NCI-H2107 (cell line): ENCODE data around the gene LMF1.
"Not testable (repeated sequence)": the region's sequence is repeated elsewhere in the genome, so short reads cannot be mapped to it uniquely, and the experiment has no call there.

Source experiments
- DNase-seq: peaks from one replicate; lab custom pipeline; 2025; lab: John Stamatoyannopoulos, UW

LMF1 gene

GRCh38 chr16:948767-949166 is 22.0 kb downstream of the LMF1 start:
- not testable (repeated sequence) for DNase-seq

GRCh38 chr16:947922-948303 is 22.9 kb downstream of the LMF1 start:
- not testable (repeated sequence) for DNase-seq

DNA sequence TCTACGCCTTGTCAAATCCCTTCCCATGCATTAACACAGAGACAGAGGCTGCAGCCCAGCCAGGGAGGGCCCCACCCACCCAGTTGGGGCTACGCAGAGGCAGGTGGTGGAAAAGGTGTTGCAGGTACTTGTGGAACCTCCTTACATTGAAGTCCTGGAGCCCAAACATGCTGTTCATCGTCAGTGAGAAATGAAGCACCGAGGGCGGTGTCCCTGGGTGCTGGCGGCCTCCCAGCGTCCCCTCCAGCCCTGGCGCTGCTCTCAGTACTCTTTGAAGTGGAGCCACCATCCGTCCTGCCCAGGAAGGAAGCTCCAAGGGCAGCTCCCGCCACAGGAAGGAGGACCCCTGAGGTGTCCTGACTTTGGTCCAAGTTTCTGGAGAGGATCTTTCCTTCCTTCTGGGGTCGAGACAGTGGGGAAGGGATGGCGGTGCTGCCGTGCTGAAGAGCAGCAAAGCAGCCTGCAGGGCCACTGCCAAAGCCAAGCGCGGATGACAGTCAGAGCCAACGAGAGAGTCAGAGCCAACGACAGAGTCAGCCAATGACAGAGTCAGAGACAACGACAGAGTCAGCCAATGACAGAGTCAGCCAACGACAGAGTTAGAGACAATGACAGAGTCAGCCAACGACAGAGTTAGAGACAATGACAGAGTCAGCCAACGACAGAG is 23.4 kb downstream of the LMF1 start:
- no peak for DNase-seq

GRCh38 chr16:946048-946395 is 24.8 kb downstream of the LMF1 start:
- no peak for DNase-seq

DNA sequence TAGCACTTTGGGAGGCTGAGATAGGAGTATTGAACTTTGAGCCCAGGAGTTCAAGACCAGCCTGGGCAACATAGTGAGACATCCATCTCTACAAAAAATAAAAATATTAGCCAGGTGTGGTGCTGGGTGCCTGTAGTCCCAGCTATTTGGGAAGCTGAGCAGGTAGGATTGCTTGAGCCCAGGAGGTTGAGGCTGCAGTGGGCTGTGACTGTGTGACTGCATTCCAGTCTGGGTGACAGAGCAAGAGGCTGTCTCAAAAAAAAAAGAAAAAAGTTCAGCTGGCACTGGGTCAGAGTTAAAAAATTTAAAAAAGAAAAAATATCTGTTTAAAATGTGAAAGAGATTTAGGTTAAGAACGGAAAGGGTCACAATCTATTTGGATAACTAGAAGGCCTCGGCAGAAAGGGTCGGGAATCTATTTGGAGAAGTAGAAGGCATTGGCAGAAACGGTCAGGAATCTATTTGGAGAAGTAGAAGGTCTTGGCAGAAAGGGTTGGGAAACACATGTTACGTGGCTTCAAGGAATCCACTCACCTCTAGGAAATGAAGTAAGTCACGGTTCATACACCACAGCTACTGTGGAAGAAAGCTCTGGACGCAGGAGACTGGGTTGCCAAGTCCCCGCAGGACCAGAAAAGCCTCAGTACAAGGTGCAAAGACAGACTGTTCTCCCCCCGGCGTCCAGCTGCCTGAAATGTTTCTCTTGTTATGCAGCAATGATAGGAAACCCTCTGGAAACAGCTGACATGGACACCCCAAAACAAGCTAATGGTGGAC is 25.3 kb downstream of the LMF1 start:
- DNase-seq, result no peak

DNA sequence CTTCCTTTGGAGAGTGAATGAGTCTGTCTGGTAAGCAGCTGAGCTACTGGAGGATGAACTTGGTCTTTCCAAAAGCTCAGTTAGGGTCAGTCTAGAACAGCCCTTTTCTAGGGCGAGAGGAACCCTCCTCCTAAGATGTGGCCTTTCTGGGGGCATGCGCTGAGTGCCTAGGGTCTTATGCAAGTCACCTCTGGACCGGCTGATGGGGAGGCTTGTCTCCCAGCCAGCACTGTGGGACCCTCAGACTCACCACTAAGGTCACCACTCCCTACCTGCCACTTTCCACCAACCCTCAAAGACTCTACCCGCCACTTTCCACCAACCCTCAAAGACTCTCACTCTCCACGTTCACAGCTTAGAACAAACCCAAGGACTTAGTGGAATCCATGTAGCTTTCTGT is 26.8 kb downstream of the LMF1 start:
- no peak for DNase-seq

- no peak for DNase-seq
These were observed 28.2 kb downstream of the LMF1 start for GRCh38 chr16:942436-943060.

DNA sequence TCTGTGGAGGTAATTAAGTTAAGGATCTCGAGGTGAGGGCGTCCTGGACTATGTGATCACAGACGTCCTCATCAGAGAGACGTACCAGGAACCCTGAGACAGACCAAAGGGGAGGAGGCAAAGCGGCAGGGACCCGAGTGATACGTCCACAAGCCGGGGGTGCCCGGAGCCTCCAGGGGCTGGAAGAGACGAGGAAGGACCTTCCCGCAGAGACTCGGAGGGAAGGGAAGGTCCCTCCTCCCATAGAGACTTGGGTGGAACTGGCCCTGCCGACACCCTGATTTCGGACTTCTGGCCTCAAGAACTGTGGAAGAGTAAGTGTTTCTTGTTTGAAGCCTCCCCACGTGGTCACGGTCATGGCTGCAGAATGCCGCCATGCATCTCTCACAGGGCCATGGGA is 30.8 kb downstream of the LMF1 start:
- DNase-seq, result no peak

DNA sequence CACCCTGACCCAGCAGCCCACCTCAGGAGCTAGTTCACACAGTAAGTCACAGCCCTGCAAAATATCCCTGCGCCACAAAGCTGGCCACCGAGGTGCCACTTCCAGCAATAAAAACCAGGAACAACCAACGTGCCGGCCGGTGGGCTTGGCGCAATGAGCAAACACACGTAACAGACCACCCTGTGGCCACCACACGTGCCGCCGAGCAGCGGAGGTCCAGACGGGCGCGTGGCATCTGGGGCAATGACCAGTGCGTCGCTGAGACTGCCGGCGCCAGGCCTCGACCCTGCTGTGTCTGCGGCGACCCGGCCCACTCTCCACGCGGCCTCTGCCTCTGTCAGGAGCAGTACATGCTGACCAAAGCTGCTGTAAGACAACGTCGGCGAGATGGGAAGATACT is 31.5 kb downstream of the LMF1 start:
- no peak for DNase-seq

GRCh38 chr16:938752-939151 is 32.0 kb downstream of the LMF1 start:
- no peak for DNase-seq

DNA sequence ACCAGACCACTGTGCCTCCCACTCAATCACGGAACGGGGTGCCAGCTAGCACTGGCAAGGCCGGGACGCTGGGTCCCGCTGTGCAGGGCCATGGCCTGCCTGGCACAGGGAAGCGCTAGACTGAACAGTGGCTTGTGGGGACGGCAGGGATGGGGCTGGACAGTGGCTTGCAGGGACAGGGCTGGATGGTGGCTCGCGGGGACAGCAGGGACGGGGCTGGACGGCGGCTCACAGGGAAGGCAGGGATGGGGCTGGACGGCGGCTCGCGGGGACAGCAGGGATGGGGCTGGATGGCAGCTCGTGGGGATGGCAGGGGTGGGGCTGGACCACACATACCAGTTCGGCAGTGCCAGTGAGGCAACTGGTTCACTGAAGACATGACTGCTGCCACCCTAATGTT is 32.6 kb downstream of the LMF1 start:
- no peak for DNase-seq

DNA sequence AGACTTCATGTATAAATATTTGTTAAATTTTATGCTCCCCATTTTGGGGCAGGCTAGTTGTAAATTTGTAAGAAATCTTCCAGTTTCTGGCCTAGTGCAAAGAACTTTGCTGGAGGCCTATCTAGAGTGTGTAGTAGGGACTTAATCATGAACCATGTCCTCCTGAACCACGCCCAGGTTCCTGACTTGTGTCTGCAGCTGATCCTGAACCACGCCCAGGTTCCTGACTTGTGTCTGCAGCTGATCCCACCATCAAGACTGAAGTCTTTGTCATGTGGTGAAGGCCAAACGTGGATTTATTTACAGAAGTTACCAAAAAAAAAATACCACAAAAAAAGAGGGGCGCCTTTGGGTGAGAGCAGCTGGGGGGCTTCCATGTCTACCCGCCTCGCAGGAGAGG is 33.1 kb downstream of the LMF1 start:
- DNase-seq, result no peak

DNA sequence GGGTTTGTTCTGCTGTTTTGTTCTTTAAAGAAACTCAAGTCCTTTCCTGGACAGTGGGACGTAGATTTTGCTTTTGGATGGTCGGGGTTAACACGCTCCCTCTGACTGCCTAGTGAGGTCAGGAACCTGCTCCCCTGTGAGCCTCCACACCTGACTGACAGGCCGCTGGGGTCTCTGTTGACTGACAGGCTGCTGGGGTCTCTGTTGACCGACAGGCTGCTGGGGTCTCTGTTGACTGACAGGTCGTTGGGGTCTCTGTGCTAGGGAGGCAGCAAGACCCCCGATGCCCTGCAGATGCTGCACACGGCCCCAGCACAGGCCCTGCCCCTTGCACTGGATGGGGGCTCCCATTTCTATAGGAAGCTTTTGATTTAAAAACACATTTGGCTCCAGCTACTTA is 33.5 kb downstream of the LMF1 start:
- no peak for DNase-seq

DNA sequence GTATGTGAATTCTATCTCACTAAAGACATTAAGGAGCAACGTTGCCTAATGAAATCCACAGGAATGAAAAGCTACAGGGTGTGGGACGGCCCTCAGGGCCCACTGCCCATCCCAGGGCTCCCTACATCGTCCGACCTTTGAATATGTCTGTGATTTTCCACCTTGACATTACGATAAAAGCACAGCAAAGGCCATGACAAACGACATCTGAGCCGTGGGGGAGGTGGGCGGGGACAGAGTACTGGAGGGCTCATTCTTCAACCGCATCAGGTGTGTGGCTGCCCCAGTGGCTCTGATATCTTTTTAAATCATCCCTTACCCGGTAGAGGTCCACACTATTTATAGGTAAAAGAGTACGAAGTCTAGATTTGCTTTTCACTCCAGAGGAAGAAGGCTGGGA is 35.1 kb downstream of the LMF1 start:
- DNase-seq, result no peak

DNA sequence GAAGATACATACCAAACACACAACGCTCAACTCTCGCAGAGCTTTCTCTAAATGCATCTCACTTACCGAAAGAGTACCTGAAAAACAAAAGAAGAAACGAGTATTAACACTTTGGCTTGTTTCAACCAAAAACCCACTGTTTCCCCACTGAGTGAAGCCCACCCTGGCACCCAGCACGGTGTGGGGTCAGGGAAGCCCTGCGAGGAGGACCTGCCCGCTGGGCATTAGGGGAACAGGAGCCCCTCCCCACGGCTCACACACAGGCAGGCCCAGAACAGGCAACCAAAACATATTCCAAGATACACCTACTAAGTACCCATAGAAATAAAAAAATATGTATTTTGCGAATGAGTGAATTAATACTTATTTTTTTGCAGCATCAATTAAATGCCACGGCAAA is 36.6 kb downstream of the LMF1 start:
- DNase-seq, result no peak

GRCh38 chr16:933581-933980 is 37.2 kb downstream of the LMF1 start:
- no peak for DNase-seq

DNA sequence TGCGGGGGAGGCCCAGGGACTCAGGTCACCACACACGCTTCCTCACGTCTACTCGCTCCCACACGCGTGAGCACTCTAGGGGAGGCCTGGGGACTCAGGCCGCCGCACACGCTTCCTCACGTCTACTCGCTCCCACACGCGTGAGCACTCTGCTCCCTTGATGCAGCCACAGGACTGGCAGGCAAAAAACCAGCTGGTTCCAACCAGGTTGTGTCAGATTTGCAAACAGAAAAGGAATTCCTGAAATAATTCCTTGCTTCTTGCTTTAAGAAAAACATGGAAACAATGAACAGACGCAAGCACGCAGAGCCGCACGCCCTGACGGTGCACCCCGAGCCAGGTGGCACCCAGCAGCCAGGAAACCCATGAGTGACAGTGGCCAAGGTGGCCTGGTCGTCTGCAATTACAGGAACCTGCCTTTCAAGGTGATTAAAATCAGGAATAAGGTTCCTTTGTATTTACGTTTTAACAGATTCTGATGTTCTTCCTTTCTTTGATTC is 37.9 kb downstream of the LMF1 start:
- no peak for DNase-seq

DNA sequence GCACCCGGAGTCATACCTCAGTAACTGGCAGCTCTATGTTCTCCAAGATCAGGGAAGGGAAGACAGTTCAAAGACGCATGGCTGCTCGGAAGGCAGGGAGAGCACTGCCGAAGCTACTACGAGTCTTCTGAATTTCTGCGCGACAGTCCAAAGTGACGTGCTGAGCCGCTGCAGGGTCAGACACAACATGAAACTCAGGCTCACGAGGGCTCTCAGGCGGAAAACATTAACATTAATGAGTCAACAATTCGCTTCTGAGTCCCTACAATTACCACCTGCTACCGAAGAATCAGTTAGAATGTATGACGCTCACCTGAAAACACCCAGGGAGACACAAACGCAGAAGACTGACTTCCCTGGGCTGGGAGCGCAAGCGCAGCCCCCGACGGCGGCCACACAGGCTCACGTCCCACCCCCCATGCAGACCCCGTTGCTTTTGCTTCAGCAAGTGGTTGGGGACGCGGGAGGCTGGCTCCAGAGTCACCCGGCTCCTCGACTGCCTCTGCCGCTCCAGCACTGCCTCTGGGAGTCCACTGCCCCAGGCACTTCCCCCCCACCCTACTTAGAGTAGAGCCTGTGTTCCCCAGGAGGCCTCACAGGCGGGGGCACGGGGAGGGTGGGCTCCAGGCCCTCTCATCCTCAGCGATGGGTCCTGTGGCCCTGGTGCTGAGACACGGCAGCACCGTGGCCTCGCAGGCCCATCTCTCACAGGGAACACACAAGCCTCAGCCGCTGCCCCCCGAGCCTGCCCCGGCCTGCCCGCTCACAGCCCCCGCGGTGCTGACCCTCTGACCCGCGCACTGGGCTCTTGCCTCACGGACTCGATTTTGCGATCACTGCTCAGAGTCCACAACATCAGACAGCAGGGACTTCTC is 38.9 kb downstream of the LMF1 start:
- no peak for DNase-seq

- DNase-seq, result no peak
These were observed 39.6 kb downstream of the LMF1 start for GRCh38 chr16:931171-931570.

GRCh38 chr16:930511-930910 is 40.3 kb downstream of the LMF1 start:
- DNase-seq, result no peak

DNA sequence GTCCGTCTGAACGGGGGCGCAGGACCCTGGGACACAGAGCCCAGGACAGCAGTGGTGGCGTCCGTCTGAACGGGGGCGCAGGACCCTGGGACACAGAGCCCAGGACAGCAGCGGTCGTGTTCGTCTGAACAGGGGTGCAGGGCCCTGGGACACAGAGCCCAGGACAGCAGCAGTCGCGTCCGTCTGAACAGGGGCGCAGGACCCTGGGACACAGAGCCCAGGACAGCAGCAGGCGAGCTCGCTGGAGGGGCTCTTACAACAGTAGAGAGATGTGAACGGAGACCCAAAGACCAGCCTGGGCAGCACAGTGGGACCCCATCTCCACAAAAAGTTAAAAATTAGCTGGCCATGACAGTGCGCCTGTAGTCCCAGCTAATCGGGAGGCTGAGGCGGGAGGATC is 40.7 kb downstream of the LMF1 start:
- no peak for DNase-seq
